Progenitor cell of endocrine pancreas (in vitro differentiated cells): ENCODE results near the gene TGFB1. TPM values are rescaled to one million over a fixed set of nuclear protein-coding genes. Genes with fewer than 3 reads are reported as not detected.

ENCODE experiments used
- DNase-seq: peaks from one replicate; pipeline ENCODE4 v3.0.0; 2021; ENCODE audit warnings: low spot score; ENCODE audit not compliant: unreplicated experiment
- H3K27ac Mint-ChIP-seq: 2 replicates; pipeline ENCODE4 v1.8.0; 2021; ENCODE audit warnings: mild to moderate bottlenecking, moderate library complexity, mixed read lengths
- H3K27me3 Mint-ChIP-seq: 2 replicates; pipeline ENCODE4 v1.8.0; 2021; ENCODE audit warnings: mixed read lengths
- H3K36me3 Mint-ChIP-seq: 2 replicates; pipeline ENCODE4 v1.8.0; 2022; ENCODE audit warnings: mixed read lengths; ENCODE audit not compliant: insufficient read depth
- H3K4me1 Mint-ChIP-seq: 2 replicates; pipeline ENCODE4 v1.8.0; 2021; ENCODE audit warnings: low read depth, mixed read lengths
- H3K4me3 Mint-ChIP-seq: 2 replicates; pipeline ENCODE4 v1.8.0; 2021; ENCODE audit warnings: low read depth, mild to moderate bottlenecking, moderate library complexity, mixed read lengths
- H3K9me3 Mint-ChIP-seq: 2 replicates; pipeline ENCODE4 v1.8.0; 2021; ENCODE audit warnings: low read depth, mixed read lengths
- CTCF ChIP-seq: fragments of 200-600 bp; sonication (generic); IDR thresholded peaks from one replicate; pipeline ENCODE4 v1.5.0; 2021; ENCODE audit warnings: antibody characterized with exemption, mild to moderate bottlenecking; ENCODE audit not compliant: unreplicated experiment
- total RNA-seq: library from RNA; stranded (reverse); gene quantifications from 2 replicates; pipeline ENCODE4 v1.2.1, GENCODE V29; 2021

The TGFB1 gene
- total RNA-seq, 1 donor from 2014 or later: 4.3 TPM

DNA sequence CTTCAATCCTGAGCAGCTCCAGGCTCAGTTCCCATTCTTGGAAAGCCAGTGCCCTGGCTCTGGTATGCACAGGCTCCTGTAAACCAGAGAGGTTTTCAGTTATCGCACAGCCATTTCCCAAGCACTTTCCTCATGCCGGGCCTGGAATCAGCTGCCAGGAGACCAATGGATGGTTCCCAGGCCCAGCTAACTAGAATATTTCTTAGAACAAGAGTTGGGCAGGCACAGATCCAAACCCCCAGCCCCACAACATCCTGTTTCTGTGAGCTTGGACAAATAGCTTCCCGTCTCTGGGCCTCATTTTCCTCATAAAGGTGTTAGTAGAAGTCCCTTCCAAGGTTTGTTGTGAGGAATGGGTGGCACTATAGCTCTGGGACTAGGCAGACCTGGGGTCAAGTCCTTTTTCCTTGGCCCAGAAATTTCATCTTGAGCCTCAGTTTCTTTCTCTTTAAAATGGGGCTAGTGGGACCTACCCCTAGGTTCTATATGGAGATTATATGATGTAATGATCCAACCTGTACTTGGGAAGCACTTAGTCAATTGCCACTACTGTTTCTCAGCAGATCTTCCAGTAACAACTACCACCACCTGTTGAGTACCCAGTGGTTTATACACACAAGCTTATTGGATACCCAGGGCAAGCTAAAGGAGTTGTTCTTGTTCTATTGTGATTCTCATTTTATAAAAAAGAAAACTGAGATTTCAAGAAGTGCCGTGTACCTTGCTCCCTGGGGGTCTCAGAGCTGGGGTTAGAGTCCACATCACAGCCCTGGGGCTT is 48.8 kb downstream of the TGFB1 start:
- H3K27ac Mint-ChIP-seq: no peak overlapping the region
- H3K36me3 Mint-ChIP-seq: peaks cover 22% of the 10 kb centered on the region
- H3K9me3 Mint-ChIP-seq: no peaks in the 10 kb centered on the region
- no peak for TF ChIP-seq CTCF
- DNase-seq: no peak
- peaks cover 6% of the 10 kb centered on the region for H3K4me1 Mint-ChIP-seq
- H3K4me3 Mint-ChIP-seq: no peak overlapping the region
- H3K27me3 Mint-ChIP-seq: no peaks in the 10 kb centered on the region

- H3K27ac Mint-ChIP-seq: peak overlapping the region; percentile 16
- H3K9me3 Mint-ChIP-seq: no peaks in the 10 kb centered on the region
- H3K4me1 Mint-ChIP-seq: peaks cover 2% of the 10 kb centered on the region
- DNase-seq: no peak
- H3K36me3 Mint-ChIP-seq: peaks cover 24% of the 10 kb centered on the region
- no peak for TF ChIP-seq CTCF
- no peaks in the 10 kb centered on the region for H3K27me3 Mint-ChIP-seq
- H3K4me3 Mint-ChIP-seq: no peak overlapping the region
These were observed 49.8 kb downstream of the TGFB1 start for GRCh38 chr19:41303954-41304353.

- Mint-ChIP-seq H3K27ac (peak overlapping the region; percentile 79), H3K9me3 (no peaks in the 10 kb centered on the region), H3K27me3 (no peaks in the 10 kb centered on the region), H3K36me3 (peaks cover 27% of the 10 kb centered on the region), H3K4me3 (no peak overlapping the region), H3K4me1 (peaks cover 8% of the 10 kb centered on the region)
- no peak for TF ChIP-seq CTCF
- no peak for DNase-seq
These were observed 50.9 kb downstream of the TGFB1 start for GRCh38 chr19:41302624-41303351.

DNA sequence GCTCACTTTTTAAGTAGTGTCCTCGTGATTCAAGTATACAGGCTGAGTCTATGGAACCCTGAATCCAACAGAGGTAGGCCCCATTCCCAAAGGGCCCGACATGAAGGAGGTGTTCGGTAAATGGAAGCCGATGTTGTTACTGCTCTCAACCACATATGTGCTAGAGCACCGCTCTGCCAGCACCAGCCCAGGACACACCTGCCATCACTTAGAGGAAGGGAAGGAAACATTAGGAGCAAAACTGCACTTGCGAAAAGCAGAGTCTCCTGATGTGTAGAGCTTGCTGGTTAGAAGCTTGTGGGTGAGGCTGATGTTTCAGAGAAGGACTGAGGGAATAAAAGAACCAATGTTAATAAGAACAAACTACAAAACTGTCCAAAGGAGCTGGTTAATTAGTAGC is 53.2 kb downstream of the TGFB1 start:
- Mint-ChIP-seq H3K27ac (peak overlapping the region; percentile 49), H3K4me3 (no peak overlapping the region), H3K9me3 (no peaks in the 10 kb centered on the region), H3K4me1 (peaks cover 19% of the 10 kb centered on the region), H3K36me3 (peaks cover 29% of the 10 kb centered on the region), H3K27me3 (no peaks in the 10 kb centered on the region)
- TF ChIP-seq CTCF: no peak
- no peak for DNase-seq

- Mint-ChIP-seq H3K4me1 (peaks cover 24% of the 10 kb centered on the region), H3K36me3 (peaks cover 34% of the 10 kb centered on the region), H3K9me3 (no peaks in the 10 kb centered on the region), H3K4me3 (no peak overlapping the region), H3K27me3 (no peaks in the 10 kb centered on the region), H3K27ac (peak overlapping the region; percentile 88)
- DNase-seq: no peak
- no peak for TF ChIP-seq CTCF
These were observed 54.0 kb downstream of the TGFB1 start for GRCh38 chr19:41299755-41300089.
